K562 (cell line): ENCODE results near the gene YBX2. TPM values are rescaled to one million over a fixed set of nuclear protein-coding genes. Genes with fewer than 3 reads are reported as not detected.

Experiments
- GABPB1 ChIP-seq: sonication (generic); formaldehyde crosslinking; IDR thresholded peaks from 2 replicates; pipeline ENCODE4 v1.8.0; 2022; ENCODE audit warnings: mild to moderate bottlenecking, missing genetic modification reagents
- HLTF ChIP-seq: fragments of 450-650 bp; IDR thresholded peaks from 2 replicates; pipeline ENCODE4 v1.6.1; 2016
- HNRNPL ChIP-seq: fragments of 200-400 bp; formaldehyde crosslinking; IDR thresholded peaks from 2 replicates; pipeline ENCODE4 v1.6.1; 2017; ENCODE audit warnings: low read depth, mild to moderate bottlenecking, low read length
- HSF4 ChIP-seq: fragments of 250-450 bp; sonication (Bioruptor Pico); IDR thresholded peaks from 2 replicates; pipeline ENCODE4 v2.1.2; 2022; ENCODE audit warnings: mild to moderate bottlenecking, moderate library complexity, borderline replicate concordance
- NRF1 ChIP-seq, 2 experiments: fragments of 450-650 bp; IDR thresholded peaks in 1 of 2; conservative IDR thresholded peaks in 1 of 2; 2 replicates each; pipeline ENCODE4 v1.6.1; 2014; ENCODE audit warnings: mild to moderate bottlenecking in 2 of 2
- POLR2G ChIP-seq: fragments of 200-400 bp; formaldehyde crosslinking; IDR thresholded peaks from 2 replicates; pipeline ENCODE4 v1.6.1; 2017; ENCODE audit warnings: low read depth, mild to moderate bottlenecking, antibody characterized with exemption, low read length, moderate library complexity
- SMAD3 ChIP-seq: fragments of 450-650 bp; formaldehyde crosslinking; conservative IDR thresholded peaks from 2 replicates; pipeline ENCODE4 v1.4.0; 2020; ENCODE audit warnings: mild to moderate bottlenecking
- YY1 ChIP-seq, 3 experiments: IDR thresholded peaks; 2 replicates each; pipeline ENCODE4 v1.6.1; 2011; ENCODE audit warnings: low read length in 2 of 3, mild to moderate bottlenecking in 2 of 3, moderate library complexity in 2 of 3, borderline replicate concordance in 1 of 3, control low read depth in 1 of 3, low read depth in 1 of 3; ENCODE audit not compliant: insufficient read depth in 3 of 3, insufficient replicate concordance in 2 of 3, control insufficient read depth in 1 of 3, insufficient read length in 1 of 3; ENCODE audit errors: extremely low read depth in 1 of 3
- ZBED1 ChIP-seq: IDR thresholded peaks from 2 replicates; pipeline ENCODE4 v1.6.1; 2014
- ZKSCAN1 ChIP-seq: fragments of 150-350 bp; IDR thresholded peaks from 2 replicates; pipeline ENCODE4 v1.6.1; 2016; ENCODE audit warnings: low read depth, low read length
- ZNF707 ChIP-seq: fragments of 250-450 bp; sonication (Bioruptor Pico); conservative IDR thresholded peaks from 2 replicates; pipeline ENCODE4 v1.8.0; 2022; ENCODE audit warnings: inconsistent platforms, mild to moderate bottlenecking, moderate library complexity
- polyA plus RNA-seq, 8 experiments: library from polyadenylated mRNA; depleted of rRNA in 4 of 8; stranded (reverse) in 5 of 8; unstranded in 3 of 8; fragments of >200 nt; fragmentation: Nextera tagmentation in 2 of 8; fragmentation: Illumina TruSeq in 1 of 8; extraction: Ambion mirVana in 2 of 8; extraction: Trizol in 1 of 8; gene quantifications; 2 replicates each; pipeline versions ENCODE4 v1.2.1 to v1.2.3, GENCODE V29; 2011 to 2014; ENCODE audit warnings: inconsistent platforms in 1 of 8, missing spikeins in 1 of 8
- total RNA-seq, 7 experiments: library from RNA; depleted of rRNA in 6 of 7; stranded (reverse); fragments of >200 nt in 6 of 7; fragmentation: Illumina TruSeq in 2 of 7; extraction: Trizol in 2 of 7; gene quantifications; 2 replicates each; pipeline versions ENCODE4 v1.2.1 to v1.2.3, GENCODE V29; 2011 to 2021; ENCODE audit warnings: low replicate concordance in 1 of 7
- TF ChIP-seq, protein P1 (sequence below), 2 experiments: fragments of 450-650 bp; formaldehyde crosslinking in 1 of 2; IDR thresholded peaks; 2 replicates each; pipeline versions ENCODE4 v1.4.0 to v1.6.1; 2014 to 2020; ENCODE audit warnings: mild to moderate bottlenecking in 2 of 2, borderline replicate concordance in 1 of 2, low read depth in 1 of 2
- TF ChIP-seq, protein P2 (sequence below), 2 experiments: fragments of 450-650 bp; conservative IDR thresholded peaks; 2 replicates each; pipeline ENCODE4 v1.6.1; 2017; ENCODE audit warnings: mild to moderate bottlenecking in 2 of 2, moderate library complexity in 2 of 2
- TF ChIP-seq, protein P3 (sequence below): fragments of 450-650 bp; formaldehyde crosslinking; IDR thresholded peaks from 2 replicates; pipeline ENCODE4 v1.4.0; 2020; ENCODE audit warnings: mild to moderate bottlenecking, moderate library complexity

Gene YBX2
- total and polyA plus RNA-seq, 9 of the 15 experiments (the other 6 are each of a cell fraction or from before 2014, with no cell fraction given), result 0.03 to 0.59 (median 0.27) TPM; not detected in 6

DNA sequence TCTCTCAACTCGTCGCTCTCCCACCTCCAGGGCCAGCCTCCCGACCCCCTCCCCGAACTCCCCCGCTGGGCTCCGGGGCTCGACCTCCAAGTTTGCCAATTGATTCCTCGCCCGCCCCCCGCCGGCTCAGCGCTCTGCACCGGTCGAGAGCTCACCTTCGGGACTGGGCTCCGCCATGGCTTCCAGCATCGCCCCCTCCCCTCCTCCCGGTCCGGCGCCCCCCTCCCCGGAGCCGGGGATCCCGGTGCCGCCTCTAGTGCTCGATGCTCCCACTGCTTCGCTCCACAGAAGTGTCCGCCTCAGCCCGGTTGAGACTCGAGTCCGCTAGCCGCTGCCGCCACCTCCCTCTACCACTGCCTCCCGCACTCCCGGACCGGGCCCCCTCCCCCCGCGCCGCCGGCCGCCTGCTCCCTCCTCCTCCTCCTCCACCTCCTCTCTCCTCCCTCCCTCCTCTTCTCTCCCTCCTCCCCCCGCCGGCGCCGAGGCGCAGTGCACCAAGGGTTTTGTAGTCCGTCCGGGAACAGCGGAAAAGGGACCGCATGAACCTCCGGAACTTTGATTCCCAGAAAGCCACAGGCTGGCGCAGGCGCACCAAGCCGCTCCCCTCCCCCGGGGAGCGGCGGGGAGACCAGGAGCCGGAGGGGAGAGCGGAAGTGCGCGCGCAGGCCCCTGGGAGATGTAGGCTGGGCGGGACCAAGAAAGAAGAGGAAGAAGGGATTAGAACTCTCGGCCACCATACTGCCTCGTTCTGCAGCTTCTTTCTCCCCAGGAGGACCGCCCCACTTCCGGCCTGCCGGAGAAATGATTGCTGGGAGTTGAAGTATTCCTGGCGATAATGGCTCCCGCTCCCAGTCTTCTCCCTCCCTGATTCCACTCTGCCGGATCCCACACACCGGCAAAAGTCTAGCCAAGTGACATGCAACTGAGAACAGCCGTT, 55.1 kb downstream of the YBX2 start, which contains the start of gene PHF23 (continued):
- TF ChIP-seq, protein P1, sequence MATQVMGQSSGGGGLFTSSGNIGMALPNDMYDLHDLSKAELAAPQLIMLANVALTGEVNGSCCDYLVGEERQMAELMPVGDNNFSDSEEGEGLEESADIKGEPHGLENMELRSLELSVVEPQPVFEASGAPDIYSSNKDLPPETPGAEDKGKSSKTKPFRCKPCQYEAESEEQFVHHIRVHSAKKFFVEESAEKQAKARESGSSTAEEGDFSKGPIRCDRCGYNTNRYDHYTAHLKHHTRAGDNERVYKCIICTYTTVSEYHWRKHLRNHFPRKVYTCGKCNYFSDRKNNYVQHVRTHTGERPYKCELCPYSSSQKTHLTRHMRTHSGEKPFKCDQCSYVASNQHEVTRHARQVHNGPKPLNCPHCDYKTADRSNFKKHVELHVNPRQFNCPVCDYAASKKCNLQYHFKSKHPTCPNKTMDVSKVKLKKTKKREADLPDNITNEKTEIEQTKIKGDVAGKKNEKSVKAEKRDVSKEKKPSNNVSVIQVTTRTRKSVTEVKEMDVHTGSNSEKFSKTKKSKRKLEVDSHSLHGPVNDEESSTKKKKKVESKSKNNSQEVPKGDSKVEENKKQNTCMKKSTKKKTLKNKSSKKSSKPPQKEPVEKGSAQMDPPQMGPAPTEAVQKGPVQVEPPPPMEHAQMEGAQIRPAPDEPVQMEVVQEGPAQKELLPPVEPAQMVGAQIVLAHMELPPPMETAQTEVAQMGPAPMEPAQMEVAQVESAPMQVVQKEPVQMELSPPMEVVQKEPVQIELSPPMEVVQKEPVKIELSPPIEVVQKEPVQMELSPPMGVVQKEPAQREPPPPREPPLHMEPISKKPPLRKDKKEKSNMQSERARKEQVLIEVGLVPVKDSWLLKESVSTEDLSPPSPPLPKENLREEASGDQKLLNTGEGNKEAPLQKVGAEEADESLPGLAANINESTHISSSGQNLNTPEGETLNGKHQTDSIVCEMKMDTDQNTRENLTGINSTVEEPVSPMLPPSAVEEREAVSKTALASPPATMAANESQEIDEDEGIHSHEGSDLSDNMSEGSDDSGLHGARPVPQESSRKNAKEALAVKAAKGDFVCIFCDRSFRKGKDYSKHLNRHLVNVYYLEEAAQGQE (IDR thresholded peaks at IDR 0.05; ENCODE audit: borderline replicate concordance), result peak; percentile 44; the same call in 1 of the 2 replicates
- TF ChIP-seq, protein P1 (CRISPR knock-in tag; IDR thresholded peaks at IDR 0.05; ENCODE audit: low read depth), result no peak
- TF ChIP-seq HLTF (0 out of 2 replicates have a peak, but pooled peaks have one; percentile 22), HNRNPL (no peak), YY1 (IDR thresholded peaks at IDR 0.05; ENCODE audit: borderline replicate concordance in 1 of 3, control insufficient read depth in 1 of 3, extremely low read depth in 1 of 3, insufficient read depth in 3 of 3, insufficient read length in 1 of 3, insufficient replicate concordance in 2 of 3, low read depth in 1 of 3, low read length in 2 of 3) (peak; percentile 20 to 88 (median 82)), POLR2G (peak; percentile 80), ZBED1 (0 out of 2 replicates have a peak, but pooled peaks have one; percentile 5), ZKSCAN1 (peak; percentile 30; the same call in 1 of the 2 replicates), HSF4 (CRISPR knock-in tag) (no peak), SMAD3 (CRISPR knock-in tag) (0 out of 2 replicates have a peak, but pooled peaks have one; percentile 10), ZNF707 (no peak), GABPB1 (CRISPR knock-in tag) (peak; percentile 97), NRF1 (conservative IDR thresholded peaks at IDR 0.05 in 1 of 2, IDR thresholded peaks at IDR 0.05 in 1 of 2) (peak; percentile 98)
- TF ChIP-seq, protein P2, sequence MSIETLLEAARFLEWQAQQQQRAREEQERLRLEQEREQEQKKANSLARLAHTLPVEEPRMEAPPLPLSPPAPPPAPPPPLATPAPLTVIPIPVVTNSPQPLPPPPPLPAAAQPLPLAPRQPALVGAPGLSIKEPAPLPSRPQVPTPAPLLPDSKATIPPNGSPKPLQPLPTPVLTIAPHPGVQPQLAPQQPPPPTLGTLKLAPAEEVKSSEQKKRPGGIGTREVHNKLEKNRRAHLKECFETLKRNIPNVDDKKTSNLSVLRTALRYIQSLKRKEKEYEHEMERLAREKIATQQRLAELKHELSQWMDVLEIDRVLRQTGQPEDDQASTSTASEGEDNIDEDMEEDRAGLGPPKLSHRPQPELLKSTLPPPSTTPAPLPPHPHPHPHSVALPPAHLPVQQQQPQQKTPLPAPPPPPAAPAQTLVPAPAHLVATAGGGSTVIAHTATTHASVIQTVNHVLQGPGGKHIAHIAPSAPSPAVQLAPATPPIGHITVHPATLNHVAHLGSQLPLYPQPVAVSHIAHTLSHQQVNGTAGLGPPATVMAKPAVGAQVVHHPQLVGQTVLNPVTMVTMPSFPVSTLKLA (conservative IDR thresholded peaks at IDR 0.05), result peak; percentile 66 to 80
- TF ChIP-seq, protein P3, sequence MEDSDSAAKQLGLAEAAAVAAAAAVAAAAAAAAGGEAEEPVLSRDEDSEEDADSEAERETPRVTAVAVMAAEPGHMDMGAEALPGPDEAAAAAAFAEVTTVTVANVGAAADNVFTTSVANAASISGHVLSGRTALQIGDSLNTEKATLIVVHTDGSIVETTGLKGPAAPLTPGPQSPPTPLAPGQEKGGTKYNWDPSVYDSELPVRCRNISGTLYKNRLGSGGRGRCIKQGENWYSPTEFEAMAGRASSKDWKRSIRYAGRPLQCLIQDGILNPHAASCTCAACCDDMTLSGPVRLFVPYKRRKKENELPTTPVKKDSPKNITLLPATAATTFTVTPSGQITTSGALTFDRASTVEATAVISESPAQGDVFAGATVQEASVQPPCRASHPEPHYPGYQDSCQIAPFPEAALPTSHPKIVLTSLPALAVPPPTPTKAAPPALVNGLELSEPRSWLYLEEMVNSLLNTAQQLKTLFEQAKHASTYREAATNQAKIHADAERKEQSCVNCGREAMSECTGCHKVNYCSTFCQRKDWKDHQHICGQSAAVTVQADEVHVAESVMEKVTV (CRISPR knock-in tag), result no peak
